Endothelial cell of umbilical vein (primary cell): ENCODE data around the gene STIMATE. TPM values are rescaled to one million over a fixed set of nuclear protein-coding genes. Genes with fewer than 3 reads are reported as not detected.

Source experiments
- BruUV-seq: library from RNA; stranded (reverse); fragments of 400-500 nt; replicated peaks from 2 replicates; lab custom pipeline; 2021; lab: Mats Ljungman, UMichigan
- CTCF ChIA-PET: fragments of 300-600, 350-600 bp; sonication (Branson Sonifier 250); formaldehyde crosslinking; loops from one replicate; lab custom pipeline; 2021; ENCODE audit warnings: antibody characterized with exemption, inconsistent platforms; lab: Charles Lee
- POLR2A ChIA-PET: fragments of 300-600, 350-600 bp; sonication (Branson Sonifier 250); formaldehyde crosslinking; loops from one replicate; lab custom pipeline; 2021; ENCODE audit warnings: antibody characterized with exemption, inconsistent platforms; lab: Charles Lee
- DNase-seq: peaks from one replicate; pipeline ENCODE4 v3.0.0-alpha.2; 2011; ENCODE audit warnings: low read depth, low spot score
- FAIRE-seq: peaks from 2 replicates; lab custom pipeline; 2011; peaks lifted over from hg19 to GRCh38; lab: Jason Lieb, UNC
- H2AFZ ChIP-seq: 2 replicates; pipeline ENCODE4 v1.6.0; 2012; ENCODE audit warnings: low read depth, low read length, control low read depth, inconsistent platforms
- H3K27ac ChIP-seq: 2 replicates; pipeline ENCODE4 v1.5.1; 2011; ENCODE audit warnings: low read depth, mild to moderate bottlenecking, control low read depth, low read length, moderate library complexity; ENCODE audit not compliant: insufficient read depth
- H3K27me3 ChIP-seq, 2 experiments: 2 replicates each; pipeline versions ENCODE4 v1.6.0 to v1.6.1; 2011; ENCODE audit warnings: low read length in 2 of 2, mixed read lengths in 1 of 2; ENCODE audit not compliant: control insufficient read depth in 2 of 2, insufficient read depth in 2 of 2
- H3K36me3 ChIP-seq, 2 experiments: 2 replicates in 1 of 2; 3 replicates in 1 of 2; pipeline ENCODE4 v1.5.1; 2011; ENCODE audit warnings: low read length in 2 of 2, mild to moderate bottlenecking in 1 of 2, moderate library complexity in 1 of 2; ENCODE audit not compliant: control insufficient read depth in 2 of 2, insufficient read depth in 2 of 2; ENCODE audit errors: extremely low read depth in 1 of 2
- H3K4me1 ChIP-seq: 3 replicates; pipeline ENCODE4 v1.5.1; 2011; ENCODE audit warnings: mild to moderate bottlenecking, low read length; ENCODE audit not compliant: control insufficient read depth, insufficient read depth; ENCODE audit errors: extremely low read depth
- H3K4me2 ChIP-seq: 2 replicates; pipeline ENCODE4 v1.6.1; 2011; ENCODE audit warnings: low read length, control low read depth, mixed read lengths; ENCODE audit not compliant: insufficient read depth
- H3K4me3 ChIP-seq, 3 experiments: fragments of 200-600 bp in 1 of 3; sonication (generic), shearing (Covaris generic) in 1 of 3; replicated peaks in 1 of 3; 2 replicates each; pipeline ENCODE4 v1.5.1; 2011 to 2016; ENCODE audit warnings: control low read depth in 3 of 3, low read length in 3 of 3, mild to moderate bottlenecking in 2 of 3, inconsistent platforms in 1 of 3, low read depth in 1 of 3, moderate library complexity in 1 of 3; ENCODE audit not compliant: insufficient read depth in 1 of 3
- H3K79me2 ChIP-seq: 2 replicates; pipeline ENCODE4 v1.6.0; 2012; ENCODE audit warnings: low read length, inconsistent platforms; ENCODE audit not compliant: control insufficient read depth, insufficient read depth
- H3K9ac ChIP-seq: replicated peaks from 2 replicates; pipeline ENCODE3; 2011; ENCODE audit warnings: low read length, control low read depth; ENCODE audit not compliant: insufficient read depth; ENCODE audit errors: extremely low read depth
- H3K9me1 ChIP-seq: replicated peaks from 3 replicates; pipeline ENCODE4 v1.6.0; 2011; ENCODE audit warnings: mild to moderate bottlenecking, low read length; ENCODE audit not compliant: control insufficient read depth, insufficient read depth; ENCODE audit errors: extremely low read depth
- H3K9me3 ChIP-seq: replicated peaks from 2 replicates; pipeline ENCODE4 v1.5.1; 2012; ENCODE audit warnings: low read length, inconsistent platforms; ENCODE audit not compliant: control insufficient read depth, insufficient read depth
- H4K20me1 ChIP-seq: replicated peaks from 2 replicates; pipeline ENCODE3; 2011; ENCODE audit warnings: mild to moderate bottlenecking, low read length; ENCODE audit not compliant: control insufficient read depth, insufficient read depth; ENCODE audit errors: extremely low read depth
- EZH2 ChIP-seq: IDR thresholded peaks from 2 replicates; pipeline ENCODE4 v1.6.1; 2012; ENCODE audit warnings: borderline replicate concordance, low read depth, mild to moderate bottlenecking, moderate library complexity, low read length, inconsistent platforms; ENCODE audit not compliant: severe bottlenecking
- FOS ChIP-seq: IDR thresholded peaks from 2 replicates; pipeline ENCODE4 v1.6.1; 2011; ENCODE audit warnings: mild to moderate bottlenecking, low read length, moderate library complexity, borderline replicate concordance; ENCODE audit not compliant: insufficient read depth
- GATA2 ChIP-seq: IDR thresholded peaks from 2 replicates; pipeline ENCODE4 v1.7.0; 2011; ENCODE audit warnings: low read depth, mild to moderate bottlenecking, moderate library complexity, mixed read lengths, low read length; ENCODE audit not compliant: insufficient read length, insufficient read depth
- JUN ChIP-seq: IDR thresholded peaks from 2 replicates; pipeline ENCODE4 v1.6.1; 2011; ENCODE audit warnings: borderline replicate concordance, low read depth; ENCODE audit not compliant: insufficient read length, insufficient read depth
- MYC ChIP-seq: IDR thresholded peaks from one replicate; pipeline ENCODE4 v1.6.1; 2011; ENCODE audit warnings: mild to moderate bottlenecking, low read depth, low read length
- POLR2A ChIP-seq: IDR thresholded peaks from 2 replicates; pipeline ENCODE4 v1.6.1; 2012; ENCODE audit warnings: low read depth, mild to moderate bottlenecking, control low read depth, low read length
- POLR2AphosphoS5 ChIP-seq: IDR thresholded peaks from 2 replicates; pipeline ENCODE4 v1.6.1; 2012; ENCODE audit warnings: low read depth, mild to moderate bottlenecking, control low read depth, low read length, moderate library complexity; ENCODE audit not compliant: insufficient read depth
- dilution Hi-C: fragments of 300-500 bp; cut with MboI; formaldehyde crosslinking; loops from one replicate; pipeline ENCODE4 v1.15.0; 2019; ENCODE audit warnings: low sequenced_read_pairs; ENCODE audit not compliant: extremely low pct_ligation_motif_present
- intact Hi-C: fragments of 100-400 bp; cut with micrococcal nuclease; formaldehyde crosslinking; loops from one replicate; pipeline ENCODE4 v1.10.0; 2022
- polyA plus RNA-seq, 4 experiments: library from polyadenylated mRNA; depleted of rRNA in 3 of 4; stranded (reverse) in 3 of 4; unstranded in 1 of 4; fragments of >200 nt; gene quantifications; 2 replicates each; pipeline versions ENCODE4 v1.2.1 to v1.2.3, GENCODE V29; 2011 to 2012; ENCODE audit warnings: missing spikeins in 1 of 4
- total RNA-seq: library from RNA; stranded (reverse); gene quantifications from 2 replicates; pipeline ENCODE4 v1.2.3, GENCODE V29; 2021
- TF ChIP-seq, protein P1 (sequence below), 2 donors: IDR thresholded peaks; 1 replicate in 1 of 2; 2 replicates in 1 of 2; pipeline ENCODE4 v1.5.1; 2011; ENCODE audit warnings: low read length in 2 of 2, mild to moderate bottlenecking in 2 of 2, moderate library complexity in 2 of 2, control low read depth in 1 of 2, inconsistent platforms in 1 of 2, low read depth in 1 of 2; ENCODE audit not compliant: insufficient read depth in 1 of 2; ENCODE audit errors: extremely low read depth in 1 of 2
- TF ChIP-seq, protein P2 (sequence below): IDR thresholded peaks from 2 replicates; pipeline ENCODE4 v1.6.1; 2011; ENCODE audit not compliant: insufficient read depth, insufficient read length

STIMATE gene
- total and polyA plus RNA-seq, 2 donors (not counting 3 experiments of a cell fraction or from before 2014, with no cell fraction given): 18.2 to 24.0 TPM

DNA sequence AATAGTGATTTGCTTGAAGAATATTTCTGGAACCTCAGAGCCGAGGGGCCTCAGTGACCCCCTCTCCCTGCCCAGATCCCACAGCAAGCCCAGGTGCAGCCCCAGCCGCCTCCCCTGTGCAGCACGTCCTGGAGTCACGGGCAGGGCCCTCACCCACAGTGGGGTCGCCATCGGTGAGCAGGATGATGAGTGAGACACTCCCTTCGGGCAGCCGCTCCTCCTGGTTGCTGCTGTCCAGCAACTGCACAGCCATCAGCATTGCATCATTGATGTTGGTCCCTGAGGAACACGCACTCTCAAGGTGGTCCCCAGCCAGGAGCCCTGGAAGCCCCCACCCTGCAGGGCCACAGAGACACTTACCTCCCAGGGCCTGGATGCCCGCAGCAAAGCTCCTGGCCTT is 73.3 kb downstream of the STIMATE start:
- H3K27me3 ChIP-seq: no peaks in the 10 kb centered on the region
- H3K4me3 ChIP-seq: no peak overlapping the region
- no peak for DNase-seq
- H4K20me1 ChIP-seq: no peaks in the 10 kb centered on the region
- H3K4me2 ChIP-seq: no peak overlapping the region
- CTCF ChIA-PET: no interaction called here
- H3K9me3 ChIP-seq: no peaks in the 10 kb centered on the region
- H2AFZ ChIP-seq: no peak overlapping the region
- no peak overlapping the region for H3K27ac ChIP-seq
- no peak overlapping the region for H3K9ac ChIP-seq
- FAIRE-seq: no peak
- dilution Hi-C loops (no loop called here), intact Hi-C loops (no loop called here)
- no TSS peak for BruUV-seq
- H3K4me1 ChIP-seq: no peaks in the 10 kb centered on the region
- H3K79me2 ChIP-seq: no peaks in the 10 kb centered on the region
- no peaks in the 10 kb centered on the region for H3K36me3 ChIP-seq
- POLR2A ChIA-PET: no interaction called here
- TF ChIP-seq GATA2 (no peak), POLR2A (no peak), EZH2 (no peak), FOS (no peak), MYC (no peak), JUN (no peak), POLR2AphosphoS5 (no peak)
- TF ChIP-seq, protein P1, sequence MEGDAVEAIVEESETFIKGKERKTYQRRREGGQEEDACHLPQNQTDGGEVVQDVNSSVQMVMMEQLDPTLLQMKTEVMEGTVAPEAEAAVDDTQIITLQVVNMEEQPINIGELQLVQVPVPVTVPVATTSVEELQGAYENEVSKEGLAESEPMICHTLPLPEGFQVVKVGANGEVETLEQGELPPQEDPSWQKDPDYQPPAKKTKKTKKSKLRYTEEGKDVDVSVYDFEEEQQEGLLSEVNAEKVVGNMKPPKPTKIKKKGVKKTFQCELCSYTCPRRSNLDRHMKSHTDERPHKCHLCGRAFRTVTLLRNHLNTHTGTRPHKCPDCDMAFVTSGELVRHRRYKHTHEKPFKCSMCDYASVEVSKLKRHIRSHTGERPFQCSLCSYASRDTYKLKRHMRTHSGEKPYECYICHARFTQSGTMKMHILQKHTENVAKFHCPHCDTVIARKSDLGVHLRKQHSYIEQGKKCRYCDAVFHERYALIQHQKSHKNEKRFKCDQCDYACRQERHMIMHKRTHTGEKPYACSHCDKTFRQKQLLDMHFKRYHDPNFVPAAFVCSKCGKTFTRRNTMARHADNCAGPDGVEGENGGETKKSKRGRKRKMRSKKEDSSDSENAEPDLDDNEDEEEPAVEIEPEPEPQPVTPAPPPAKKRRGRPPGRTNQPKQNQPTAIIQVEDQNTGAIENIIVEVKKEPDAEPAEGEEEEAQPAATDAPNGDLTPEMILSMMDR (IDR thresholded peaks at IDR 0.05; ENCODE audit: extremely low read depth in 1 of 2, insufficient read depth in 1 of 2, low read depth in 1 of 2, low read length in 2 of 2): no peak
- TF ChIP-seq, protein P2, sequence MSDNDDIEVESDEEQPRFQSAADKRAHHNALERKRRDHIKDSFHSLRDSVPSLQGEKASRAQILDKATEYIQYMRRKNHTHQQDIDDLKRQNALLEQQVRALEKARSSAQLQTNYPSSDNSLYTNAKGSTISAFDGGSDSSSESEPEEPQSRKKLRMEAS: no peak
- H3K9me1 ChIP-seq: no peaks in the 10 kb centered on the region
